Prostate gland (tissue), 2 donors: Measurements from ENCODE around the gene IQGAP3. TPM values are rescaled to one million over a fixed set of nuclear protein-coding genes. Genes with fewer than 3 reads are reported as not detected.
A peak's percentile ranks its signal among the peaks of the same experiment; 100 is the strongest.

ENCODE experiments used
- DNase-seq: peaks from one replicate; pipeline ENCODE4 v3.0.0-alpha.2; 2019; ENCODE audit warnings: low spot score
- H3K27ac ChIP-seq, 2 donors: fragments of 200-600 bp; sonication (generic); 2 replicates each; pipeline ENCODE4 v1.5.1; 2017 to 2019
- H3K27me3 ChIP-seq: fragments of 200-600 bp; sonication (generic); replicated peaks from 2 replicates; pipeline ENCODE4 v1.5.1; 2019; ENCODE audit not compliant: insufficient read depth
- H3K36me3 ChIP-seq, 2 donors: fragments of 200-600 bp; sonication (generic); 1 replicate in 1 of 2; 2 replicates in 1 of 2; pipeline versions ENCODE4 v1.5.1 to v1.8.1; 2017 to 2019
- H3K4me1 ChIP-seq: fragments of 200-600 bp; sonication (generic); replicated peaks from 2 replicates; pipeline ENCODE4 v1.5.1; 2019
- H3K4me3 ChIP-seq, 2 donors: fragments of 200-600 bp; sonication (generic); 2 replicates each; pipeline ENCODE4 v1.5.1; 2017 to 2019
- H3K9me3 ChIP-seq: fragments of 200-600 bp; sonication (generic); 2 replicates; pipeline ENCODE4 v1.5.1; 2017
- POLR2A ChIP-seq: fragments of 450-650 bp; IDR thresholded peaks from one replicate; pipeline ENCODE4 v1.6.1; 2016; ENCODE audit warnings: antibody characterized with exemption, mild to moderate bottlenecking
- POLR2AphosphoS5 ChIP-seq: sonication (generic); formaldehyde crosslinking; IDR thresholded peaks from one replicate; pipeline ENCODE4 v1.6.1; 2017; ENCODE audit warnings: antibody characterized with exemption
- WGBS: methylation state at CpG from one replicate; pipeline ENCODE4 v1.1.5; 2018; 5-methylcytosine and 5-hydroxymethylcytosine counted together
- intact Hi-C: fragments of 100-400 bp; cut with DNase I; formaldehyde crosslinking; loops from one replicate; pipeline ENCODE4 v1.14.2; 2022
- total RNA-seq, 2 donors: library from RNA; depleted of rRNA; stranded (reverse); fragments of >200 nt; gene quantifications; one replicate each; pipeline ENCODE4 v1.1.0, GENCODE V29; 2016
- TF ChIP-seq, protein P1 (sequence below), 4 experiments: fragments of 200-600 bp in 2 of 4; fragments of 450-650 bp in 2 of 4; sonication (generic) in 2 of 4; IDR thresholded peaks; 1 replicate in 3 of 4; 2 replicates in 1 of 4; pipeline ENCODE4 v1.5.1; 2016 to 2019; ENCODE audit warnings: antibody characterized with exemption in 4 of 4, mild to moderate bottlenecking in 2 of 4, moderate library complexity in 2 of 4

Gene IQGAP3
- total RNA-seq, 2 donors from 2014 or later = 1.5 to 3.0 TPM

DNA sequence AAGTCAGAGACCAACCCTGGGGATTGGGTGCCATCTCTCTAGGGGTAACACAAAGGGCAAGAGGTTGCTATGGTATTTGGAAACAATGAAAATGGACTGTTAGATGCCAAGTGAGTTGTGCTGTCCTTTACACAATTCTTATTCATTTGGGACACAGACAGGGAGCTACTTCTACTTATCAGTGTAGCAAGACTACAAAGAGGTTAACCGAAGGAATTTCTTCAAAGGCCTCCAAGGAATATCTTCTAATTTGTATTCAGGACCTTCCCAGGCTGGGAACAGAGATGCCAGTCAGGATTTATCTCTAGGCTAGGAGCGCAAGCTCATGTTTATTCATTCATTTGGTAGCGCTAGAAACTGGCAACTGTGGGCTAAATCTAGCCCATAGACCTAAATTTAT is 21.8 kb upstream of the IQGAP3 start:
- no peak overlapping the region for H3K4me3 ChIP-seq
- no peaks in the 10 kb centered on the region for H3K9me3 ChIP-seq
- no peaks in the 10 kb centered on the region for H3K36me3 ChIP-seq
- no peak overlapping the region for H3K27ac ChIP-seq
- TF ChIP-seq POLR2A (no peak), POLR2AphosphoS5 (no peak)
- TF ChIP-seq, protein P1, sequence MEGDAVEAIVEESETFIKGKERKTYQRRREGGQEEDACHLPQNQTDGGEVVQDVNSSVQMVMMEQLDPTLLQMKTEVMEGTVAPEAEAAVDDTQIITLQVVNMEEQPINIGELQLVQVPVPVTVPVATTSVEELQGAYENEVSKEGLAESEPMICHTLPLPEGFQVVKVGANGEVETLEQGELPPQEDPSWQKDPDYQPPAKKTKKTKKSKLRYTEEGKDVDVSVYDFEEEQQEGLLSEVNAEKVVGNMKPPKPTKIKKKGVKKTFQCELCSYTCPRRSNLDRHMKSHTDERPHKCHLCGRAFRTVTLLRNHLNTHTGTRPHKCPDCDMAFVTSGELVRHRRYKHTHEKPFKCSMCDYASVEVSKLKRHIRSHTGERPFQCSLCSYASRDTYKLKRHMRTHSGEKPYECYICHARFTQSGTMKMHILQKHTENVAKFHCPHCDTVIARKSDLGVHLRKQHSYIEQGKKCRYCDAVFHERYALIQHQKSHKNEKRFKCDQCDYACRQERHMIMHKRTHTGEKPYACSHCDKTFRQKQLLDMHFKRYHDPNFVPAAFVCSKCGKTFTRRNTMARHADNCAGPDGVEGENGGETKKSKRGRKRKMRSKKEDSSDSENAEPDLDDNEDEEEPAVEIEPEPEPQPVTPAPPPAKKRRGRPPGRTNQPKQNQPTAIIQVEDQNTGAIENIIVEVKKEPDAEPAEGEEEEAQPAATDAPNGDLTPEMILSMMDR (IDR thresholded peaks at IDR 0.05) = no peak
- 75% methylated on average over 3 of the region's 3 CpGs for WGBS
- H3K4me1 ChIP-seq = peaks cover 2% of the 10 kb centered on the region
- no peaks in the 10 kb centered on the region for H3K27me3 ChIP-seq
- DNase-seq = no peak
- intact Hi-C loops = no loop called here

DNA sequence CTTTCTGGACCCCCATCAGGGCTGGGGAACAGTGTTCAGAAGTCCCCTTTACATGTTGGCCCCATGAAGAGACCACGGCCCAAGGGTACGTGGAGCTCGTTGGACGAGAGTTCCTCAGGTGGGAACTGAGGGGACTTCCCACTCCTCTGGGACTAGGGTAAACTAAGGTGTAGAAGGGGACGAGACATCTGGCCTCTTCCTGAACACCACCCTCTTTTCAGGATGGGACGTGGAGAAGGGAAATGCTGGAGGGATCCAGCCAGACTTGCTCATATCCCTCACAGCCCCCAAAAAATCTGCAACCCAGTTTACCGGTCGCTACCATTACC is 21.3 kb upstream of the IQGAP3 start:
- intact Hi-C loops = no loop called here
- Histone ChIP-seq H3K9me3 (no peaks in the 10 kb centered on the region), H3K4me1 (peaks cover 2% of the 10 kb centered on the region), H3K27me3 (no peaks in the 10 kb centered on the region), H3K36me3 (no peaks in the 10 kb centered on the region), H3K4me3 (no peak overlapping the region), H3K27ac (no peak overlapping the region)
- TF ChIP-seq POLR2AphosphoS5 (no peak), POLR2A (no peak)
- TF ChIP-seq, protein P1 (IDR thresholded peaks at IDR 0.05) = no peak
- DNase-seq = no peak
- 80% methylated on average over 8 of the region's 8 CpGs for WGBS

DNA sequence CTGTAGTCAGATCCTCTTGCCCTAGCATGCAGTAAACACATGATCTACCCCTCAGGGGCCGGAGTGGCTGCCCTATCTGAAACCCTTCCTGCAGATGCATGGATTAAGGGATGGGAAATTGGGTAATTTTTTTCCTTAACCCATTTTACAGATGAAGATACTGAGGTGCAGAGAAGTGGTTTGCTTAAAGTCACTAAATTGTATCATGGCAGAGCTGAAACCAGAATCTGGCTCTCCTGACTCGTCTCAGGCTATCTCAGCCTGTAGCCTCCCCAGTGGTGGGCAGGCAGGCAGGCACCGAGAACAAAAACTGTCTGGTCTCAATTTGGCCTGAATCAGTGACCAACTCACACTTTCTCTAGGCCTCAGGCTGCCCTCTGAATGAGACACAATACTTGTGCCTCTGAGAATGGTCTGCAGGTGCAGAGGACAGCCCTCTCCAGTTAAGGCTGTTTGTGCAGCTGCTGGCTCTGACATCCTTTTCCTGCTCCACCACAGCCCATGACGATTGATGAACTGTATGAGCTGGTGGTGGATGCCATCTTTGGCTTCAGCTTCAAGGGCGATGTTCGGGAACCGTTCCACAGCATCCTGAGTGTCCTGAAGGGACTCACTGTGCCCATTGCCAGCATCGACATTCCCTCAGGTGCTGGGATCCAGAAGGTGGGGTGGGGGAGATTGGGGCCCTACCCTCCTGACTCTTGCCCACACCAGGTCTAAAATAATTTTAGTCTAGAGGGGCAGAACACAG is 20.7 kb upstream of the IQGAP3 start:
- H3K9me3 ChIP-seq = no peaks in the 10 kb centered on the region
- 73% methylated on average over 8 of the region's 8 CpGs for WGBS
- H3K4me3 ChIP-seq = no peak overlapping the region
- H3K36me3 ChIP-seq = no peaks in the 10 kb centered on the region
- DNase-seq = no peak
- TF ChIP-seq, protein P1 (IDR thresholded peaks at IDR 0.05) = no peak
- no peak for TF ChIP-seq POLR2A
- TF ChIP-seq POLR2AphosphoS5 = no peak
- H3K4me1 ChIP-seq = peaks cover 2% of the 10 kb centered on the region
- intact Hi-C loops = no loop called here
- no peak overlapping the region for H3K27ac ChIP-seq
- H3K27me3 ChIP-seq = no peaks in the 10 kb centered on the region

DNA sequence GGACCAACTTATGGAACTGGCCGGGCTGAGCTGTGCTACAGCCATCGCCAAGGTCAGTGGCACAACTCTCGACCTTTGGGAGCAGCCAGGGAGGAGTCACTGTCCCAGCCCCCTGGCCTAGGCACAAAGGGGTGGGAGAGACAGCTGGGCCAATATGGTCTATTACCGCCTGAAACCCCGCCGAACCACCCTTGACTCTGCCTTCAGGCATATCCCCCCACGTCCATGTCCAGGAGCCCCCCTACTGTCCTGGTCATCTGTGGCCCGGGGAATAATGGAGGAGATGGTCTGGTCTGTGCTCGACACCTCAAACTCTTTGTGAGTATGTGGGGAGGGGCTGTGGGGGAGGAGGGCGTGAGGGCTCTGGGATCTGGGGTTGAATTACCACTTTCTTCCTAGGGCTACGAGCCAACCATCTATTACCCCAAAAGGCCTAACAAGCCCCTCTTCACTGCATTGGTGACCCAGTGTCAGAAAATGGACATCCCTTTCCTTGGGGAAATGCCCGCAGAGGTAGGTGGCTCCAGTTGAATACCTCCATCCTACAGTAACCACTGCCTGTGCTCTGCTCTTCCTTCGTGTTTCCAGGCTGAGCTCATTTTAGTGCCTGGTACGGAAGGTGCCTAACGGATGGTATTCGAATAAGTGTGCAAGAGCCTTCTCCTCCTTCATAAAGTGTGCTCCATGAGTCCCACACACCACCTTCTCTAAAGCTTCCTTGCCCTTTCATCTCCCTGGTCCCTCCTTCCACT is 20.0 kb upstream of the IQGAP3 start:
- 43% methylated on average over 16 of the region's 16 CpGs for WGBS
- intact Hi-C loops = no loop called here
- TF ChIP-seq POLR2A = no peak

DNA sequence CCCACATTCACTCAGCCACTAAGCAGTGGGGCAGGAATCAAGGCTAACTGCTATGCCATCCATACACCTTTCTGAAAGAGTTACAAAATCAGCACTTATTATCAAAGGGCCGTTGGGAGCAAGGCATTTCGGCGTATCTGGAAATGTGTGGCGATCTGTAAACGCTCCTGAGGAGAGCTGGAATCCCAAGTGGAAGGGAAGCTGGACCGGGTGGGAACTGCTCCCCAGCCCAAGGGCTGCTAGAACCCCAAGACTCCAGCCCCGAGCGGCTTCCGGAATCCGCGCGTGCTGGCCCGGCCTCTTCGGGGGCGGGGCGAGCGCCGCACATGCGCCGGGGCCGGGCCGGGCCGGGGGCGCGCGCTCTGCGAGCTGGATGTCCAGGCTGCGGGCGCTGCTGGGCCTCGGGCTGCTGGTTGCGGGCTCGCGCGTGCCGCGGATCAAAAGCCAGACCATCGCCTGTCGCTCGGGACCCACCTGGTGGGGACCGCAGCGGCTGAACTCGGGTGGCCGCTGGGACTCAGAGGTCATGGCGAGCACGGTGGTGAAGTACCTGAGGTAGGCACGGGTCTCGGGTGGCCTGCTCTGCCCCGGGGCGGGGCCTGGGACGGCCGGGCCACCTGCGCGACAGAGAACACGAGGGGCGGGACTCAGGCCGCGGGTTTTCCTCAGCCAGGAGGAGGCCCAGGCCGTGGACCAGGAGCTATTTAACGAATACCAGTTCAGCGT is 19.2 kb upstream of the IQGAP3 start, which contains the start of gene NAXE:
NAXE (plus strand) TSS at position 345 of the 726 bp plus-strand sequence; CDS start at position 374, 29 bp downstream.
- H3K27me3 ChIP-seq = no peaks in the 10 kb centered on the region
- H3K36me3 ChIP-seq = no peaks in the 10 kb centered on the region
- intact Hi-C loops = no loop called here
- H3K9me3 ChIP-seq = no peaks in the 10 kb centered on the region
- peak within 1 kb of the TSS; percentile 74 to 80 for H3K4me3 ChIP-seq
- peak; percentile 68 for DNase-seq
- peak within 1 kb of the TSS; percentile 79 to 86 for H3K27ac ChIP-seq
- H3K4me1 ChIP-seq = peaks cover 2% of the 10 kb centered on the region
- TF ChIP-seq POLR2AphosphoS5 (peak; percentile 57), POLR2A (peak; percentile 62)
- TF ChIP-seq, protein P1 (IDR thresholded peaks at IDR 0.05) = no peak
- WGBS = under 1% methylated on average over 59 of the region's 60 CpGs

More for the DNA sequence above, 20.0 kb upstream of the IQGAP3 start:
- Histone ChIP-seq H3K27ac (peak overlapping the region; percentile 79 to 86), H3K9me3 (no peaks in the 10 kb centered on the region), H3K27me3 (no peaks in the 10 kb centered on the region), H3K4me1 (peaks cover 2% of the 10 kb centered on the region), H3K36me3 (no peaks in the 10 kb centered on the region), H3K4me3 (peak overlapping the region; percentile 74 to 80)
- no peak for DNase-seq
